HG03457 (cell line): ENCODE results near the gene S100A3.
"Not testable (repeated sequence)": the region's sequence is repeated elsewhere in the genome, so short reads cannot be mapped to it uniquely, and the experiment has no call there.

Source experiments
- ATAC-seq: cut with Tn5 transposase; IDR thresholded peaks from one replicate; pipeline ENCODE4 v1.9.1; 2021; ENCODE audit warnings: moderate number of reproducible peaks; ENCODE audit not compliant: unreplicated experiment

S100A3 gene

GRCh38 chr1:153570874-153571273 lies 21.8 kb upstream of the S100A3 start:
- ATAC-seq: no peak

- no peak for ATAC-seq
Observed at GRCh38 chr1:153569465-153569864, 20.4 kb upstream of the S100A3 start.

- ATAC-seq: no peak
Observed at GRCh38 chr1:153568367-153569099, 19.5 kb upstream of the S100A3 start.

- ATAC-seq: no peak
Observed at GRCh38 chr1:153567621-153568366, 18.7 kb upstream of the S100A3 start.

GRCh38 chr1:153566414-153567371 lies 17.6 kb upstream of the S100A3 start:
- ATAC-seq: no peak

- no peak for ATAC-seq
Observed at GRCh38 chr1:153565529-153566374, 16.7 kb upstream of the S100A3 start, which contains the start of gene S100A2. TSS of gene S100A2 (minus strand) at chr1:153565844. CDS start at chr1:153563877, 1,967 bp downstream.

- ATAC-seq: no peak
Observed at GRCh38 chr1:153563991-153564390, 14.9 kb upstream of the S100A3 start.

GRCh38 chr1:153563483-153563901 lies 14.4 kb upstream of the S100A3 start:
- ATAC-seq: no peak

- not testable (repeated sequence) for ATAC-seq
Observed at GRCh38 chr1:153562021-153562420, 13.0 kb upstream of the S100A3 start.

- no peak for ATAC-seq
Observed at GRCh38 chr1:153561466-153561985, 12.5 kb upstream of the S100A3 start.

GRCh38 chr1:153560771-153561465 lies 11.9 kb upstream of the S100A3 start:
- ATAC-seq: no peak

GRCh38 chr1:153560241-153560640 lies 11.2 kb upstream of the S100A3 start:
- ATAC-seq: no peak

GRCh38 chr1:153557877-153558276 lies 8.8 kb upstream of the S100A3 start:
- ATAC-seq: no peak

GRCh38 chr1:153556348-153556747 lies 7.3 kb upstream of the S100A3 start:
- ATAC-seq: no peak

GRCh38 chr1:153553830-153554541 lies 4.9 kb upstream of the S100A3 start:
- ATAC-seq: no peak

- ATAC-seq: no peak
Observed at GRCh38 chr1:153553096-153553495, 4.0 kb upstream of the S100A3 start.

GRCh38 chr1:153552335-153552734 lies 3.3 kb upstream of the S100A3 start:
- no peak for ATAC-seq

GRCh38 chr1:153550827-153551500 lies 1.9 kb upstream of the S100A3 start:
- ATAC-seq: no peak
